GM21528 (cell line): Measurements from ENCODE around the gene RBP2.

ENCODE experiments used
- ATAC-seq: cut with Tn5 transposase; IDR thresholded peaks from one replicate; pipeline ENCODE4 v1.9.1; 2021; ENCODE audit warnings: mild to moderate bottlenecking, moderate library complexity; ENCODE audit not compliant: unreplicated experiment, low FRiP score

Gene RBP2

DNA sequence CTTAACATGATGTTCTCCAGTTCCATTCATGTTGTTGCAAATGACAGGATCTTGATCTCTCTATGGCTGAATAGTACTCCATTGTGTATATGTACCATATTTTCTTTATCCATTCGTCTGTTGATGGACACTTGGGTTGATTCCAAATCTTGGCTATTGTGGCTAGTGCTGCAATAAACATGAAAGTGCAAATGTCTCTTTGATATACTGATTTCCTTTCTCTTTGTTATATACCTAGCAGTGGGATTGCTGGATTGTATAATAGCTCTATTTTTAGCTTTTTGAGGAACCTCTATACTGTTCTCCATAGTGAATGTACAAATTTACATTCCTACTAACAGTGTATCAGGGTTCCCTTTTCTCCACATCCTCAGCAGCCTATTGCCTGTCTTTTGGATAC, 5.9 kb upstream of the RBP2 start:
- no peak for ATAC-seq

DNA sequence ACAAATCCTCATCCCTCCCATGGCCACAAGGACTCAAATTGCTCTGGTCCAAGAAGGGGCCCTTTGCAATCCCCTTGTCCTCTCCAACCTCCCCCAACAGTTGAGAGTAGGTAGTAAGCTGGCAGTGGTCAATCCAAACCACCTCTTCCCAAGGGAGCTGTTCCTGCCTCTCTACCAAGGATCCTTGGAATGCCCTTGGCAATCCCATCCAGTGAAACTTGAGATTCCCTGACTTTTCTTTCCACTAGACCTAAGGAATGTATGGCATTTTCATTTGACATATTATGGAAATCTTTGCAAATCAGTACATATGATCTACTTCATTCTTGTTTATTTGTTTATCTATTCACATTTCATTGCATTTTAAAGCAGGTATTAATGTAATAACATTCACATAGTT, 4.8 kb upstream of the RBP2 start:
- ATAC-seq, result no peak

DNA sequence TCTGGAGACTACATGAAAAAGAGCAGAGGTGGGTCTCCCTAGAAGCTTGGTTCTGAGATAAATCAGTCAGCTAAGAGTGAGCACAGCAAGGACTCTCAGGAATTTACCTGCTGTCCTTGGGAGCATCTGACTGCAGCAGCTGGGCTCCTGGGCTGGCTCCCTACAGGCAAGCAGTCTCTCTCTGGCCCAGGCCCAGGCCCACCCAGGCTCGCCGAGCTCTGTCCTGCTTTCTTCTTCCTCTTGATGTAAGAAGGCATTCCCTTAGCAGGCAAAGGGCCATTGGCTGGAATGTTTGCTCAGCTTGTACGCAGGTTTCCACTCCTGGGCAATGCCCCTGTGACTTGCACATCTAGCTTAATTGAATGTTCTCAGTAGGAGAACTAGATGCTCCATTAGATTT, 4.3 kb upstream of the RBP2 start:
- no peak for ATAC-seq

DNA sequence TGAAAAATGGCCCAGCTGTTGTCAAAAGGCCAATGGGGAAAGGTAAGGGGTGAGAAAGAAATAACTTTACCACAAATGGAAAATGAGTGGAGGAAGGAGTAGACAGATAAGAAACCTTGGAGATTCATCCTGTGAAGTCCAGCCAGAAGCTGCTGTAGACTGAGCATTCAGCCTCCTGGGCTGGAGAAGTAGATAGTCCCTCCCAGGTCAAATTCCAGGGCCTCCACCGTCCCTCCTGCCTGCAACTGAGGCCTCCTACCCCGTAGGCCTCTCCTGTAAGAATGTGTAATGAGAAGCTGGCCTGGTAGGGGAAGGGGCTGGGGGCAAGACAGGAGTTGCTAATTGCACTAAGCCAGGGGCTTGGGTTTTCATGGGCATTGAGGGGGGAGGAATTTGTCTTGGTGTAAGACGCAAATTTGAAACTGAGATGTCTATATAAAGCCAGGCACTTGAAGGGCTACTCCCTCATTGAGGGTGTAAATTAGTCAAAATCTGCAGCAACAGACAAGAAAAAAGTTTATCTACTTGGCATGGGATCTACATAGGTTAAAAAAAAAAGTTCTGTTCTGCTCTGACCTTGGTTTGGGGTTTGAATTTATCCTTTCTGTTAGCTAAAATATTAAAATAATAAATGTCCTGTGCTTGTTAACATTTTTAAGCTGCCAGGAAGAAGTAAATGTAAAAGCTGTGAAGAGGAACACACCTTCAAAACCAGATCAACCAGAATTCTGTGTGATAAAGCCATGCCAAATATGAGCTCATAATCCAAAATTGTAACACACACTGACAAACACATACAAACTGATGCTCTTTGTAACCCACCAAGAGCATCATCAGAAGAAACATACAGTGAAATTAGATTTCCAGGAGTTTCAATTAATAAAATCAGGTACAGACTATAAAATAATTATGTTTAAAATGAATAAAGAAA, 1.7 kb upstream of the RBP2 start:
- no peak for ATAC-seq

DNA sequence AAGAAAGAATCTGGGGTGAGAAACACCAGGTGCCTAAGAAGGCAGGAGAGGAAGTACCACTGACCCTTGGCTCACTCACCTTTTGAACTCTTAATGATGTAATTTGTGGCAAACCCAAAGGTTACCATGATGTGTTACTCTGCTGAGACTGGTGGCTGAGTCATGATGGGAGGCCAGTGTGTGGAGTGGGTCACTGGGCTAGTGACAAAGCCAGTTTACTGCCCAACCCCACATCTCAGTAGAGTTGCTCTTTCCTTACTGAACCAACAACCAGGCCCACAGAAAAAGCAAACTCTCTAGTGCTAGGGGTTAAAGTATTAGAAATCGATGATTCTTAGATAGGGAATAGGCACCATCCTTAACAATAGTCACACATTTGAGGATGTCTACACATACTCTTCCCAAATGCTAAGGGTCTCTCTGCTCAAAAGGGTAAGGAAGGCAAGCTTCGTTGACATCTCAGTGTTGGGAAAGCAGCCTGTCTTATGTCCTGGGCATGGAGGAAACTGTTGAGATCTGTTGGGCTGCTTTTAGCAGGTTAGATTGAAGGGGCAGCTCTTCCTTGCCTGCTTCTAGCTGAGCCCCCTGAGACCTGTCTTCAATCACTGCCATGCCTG, 3.1 kb downstream of the RBP2 start:
- ATAC-seq, result no peak

DNA sequence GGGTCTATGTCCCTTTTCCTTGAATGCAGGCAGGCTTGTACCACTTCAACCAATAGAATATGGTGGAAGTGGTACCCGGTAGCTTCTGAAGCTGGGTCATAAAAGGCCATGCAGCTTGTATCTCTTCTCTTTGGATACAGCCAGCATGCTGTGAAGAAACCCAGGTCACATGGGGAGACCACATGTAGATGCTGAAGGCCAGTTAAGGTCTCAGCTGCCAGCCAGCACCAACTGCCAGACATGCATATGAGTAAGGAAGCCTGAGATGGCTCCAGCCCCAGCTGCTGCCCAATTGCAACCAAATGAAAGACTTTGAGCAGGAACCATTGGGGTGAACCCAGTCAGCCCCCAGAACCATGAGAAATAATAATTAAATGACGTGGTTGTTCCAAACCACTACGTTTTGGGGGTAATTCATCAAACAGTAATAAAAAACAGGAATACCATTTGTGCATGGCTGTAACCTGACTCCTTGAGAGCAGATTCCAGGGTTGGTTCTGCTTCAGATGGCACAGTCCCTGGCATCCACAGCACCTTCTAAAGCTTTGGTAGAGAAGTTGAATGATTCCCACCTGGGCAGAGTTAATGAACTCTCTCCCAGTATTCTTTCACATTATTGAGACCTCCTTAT, 3.8 kb downstream of the RBP2 start:
- ATAC-seq, result no peak

DNA sequence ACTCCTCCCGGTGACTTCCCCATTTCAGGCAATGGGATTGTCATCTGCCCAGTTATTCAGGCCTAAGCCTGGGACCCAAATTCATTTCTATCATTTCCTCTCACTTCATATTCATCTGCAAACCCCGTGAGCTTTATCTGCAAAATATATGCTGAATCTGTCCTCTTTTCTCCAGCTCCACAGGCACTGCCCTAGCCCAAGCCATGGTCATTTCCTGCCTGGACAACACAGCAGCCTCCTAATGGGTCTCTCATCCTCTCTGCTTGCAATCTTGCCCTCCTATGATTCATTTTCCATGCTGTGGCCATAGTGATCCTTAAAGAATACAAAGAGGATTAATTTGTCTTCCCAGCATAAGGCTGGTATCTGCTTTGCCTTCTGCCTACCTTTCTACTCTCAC, 6.1 kb downstream of the RBP2 start:
- no peak for ATAC-seq

DNA sequence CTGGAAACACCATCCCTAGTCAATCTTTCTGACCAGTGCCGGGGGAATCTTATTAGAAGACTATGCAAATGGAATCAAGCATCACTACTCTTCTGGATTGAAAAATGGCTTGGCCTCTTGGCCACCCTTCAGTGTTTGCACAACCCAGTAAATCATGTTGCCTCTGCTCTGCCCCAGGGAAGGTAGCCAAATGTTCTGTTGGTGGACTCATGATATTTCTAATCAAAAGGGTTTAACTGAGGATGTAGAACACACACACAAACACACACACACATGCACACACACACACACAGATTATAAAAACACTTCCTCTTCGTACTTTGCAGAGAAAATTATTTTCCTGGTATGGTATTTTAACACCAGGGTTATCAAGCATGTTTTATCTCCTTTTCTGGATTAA, 7.9 kb downstream of the RBP2 start:
- no peak for ATAC-seq

DNA sequence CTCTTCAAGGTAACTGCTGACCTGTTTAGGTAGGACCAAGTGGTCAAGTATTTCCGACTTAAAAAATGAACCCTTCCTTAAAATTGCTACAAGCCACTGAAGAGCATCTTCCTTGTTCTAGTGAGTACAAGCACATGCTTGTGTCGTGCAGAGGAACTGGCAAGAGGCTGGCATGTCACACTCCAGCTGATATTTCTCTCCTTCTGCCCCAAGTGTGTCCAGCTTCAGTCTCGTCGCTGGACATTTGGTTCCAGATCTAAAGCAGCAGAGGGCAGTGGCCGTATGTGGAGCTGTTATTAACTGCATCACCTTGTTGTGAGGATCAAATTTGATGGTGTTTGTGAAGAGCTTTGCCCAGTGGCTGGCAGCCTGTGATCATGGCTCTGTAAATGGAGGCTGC, 10.0 kb downstream of the RBP2 start:
- no peak for ATAC-seq

DNA sequence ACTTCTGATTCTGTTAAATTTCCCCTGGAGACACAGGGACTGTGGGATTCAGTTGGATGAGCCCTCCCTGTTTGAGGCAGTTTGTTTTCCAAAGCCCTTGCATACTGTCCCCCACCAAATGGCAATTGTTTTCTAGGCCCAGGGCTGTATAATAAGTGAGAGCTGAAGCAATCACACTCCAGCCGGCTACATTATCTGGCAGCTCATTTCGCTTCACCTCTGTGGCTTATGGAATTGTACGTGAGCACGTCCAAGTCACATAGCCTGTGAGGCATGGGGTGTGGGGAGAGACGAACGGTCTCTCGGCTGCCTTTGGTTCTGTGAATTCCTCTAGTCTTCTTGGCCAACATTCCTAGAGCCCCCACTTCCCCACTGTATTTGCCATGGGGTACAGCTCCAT, 10.7 kb downstream of the RBP2 start:
- no peak for ATAC-seq

DNA sequence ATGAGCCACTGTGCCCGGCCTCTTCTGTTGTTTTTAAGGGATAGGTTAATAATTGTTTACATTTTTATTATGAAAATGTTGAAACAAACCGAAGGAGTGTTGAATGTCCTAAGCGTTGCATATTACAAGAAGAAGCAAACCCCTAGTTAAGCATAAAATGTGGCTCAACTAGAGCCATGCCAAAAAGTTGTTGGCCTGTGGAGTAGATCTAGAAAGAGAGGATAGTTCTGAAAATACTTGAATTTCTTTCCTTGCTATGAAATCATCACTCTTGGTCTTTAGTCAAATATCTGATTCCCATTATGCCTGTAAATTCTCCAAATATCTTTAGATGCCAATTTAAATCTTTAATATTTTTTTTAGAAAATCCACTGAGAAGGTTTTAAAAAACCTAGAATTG, 12.8 kb downstream of the RBP2 start:
- ATAC-seq, result no peak

DNA sequence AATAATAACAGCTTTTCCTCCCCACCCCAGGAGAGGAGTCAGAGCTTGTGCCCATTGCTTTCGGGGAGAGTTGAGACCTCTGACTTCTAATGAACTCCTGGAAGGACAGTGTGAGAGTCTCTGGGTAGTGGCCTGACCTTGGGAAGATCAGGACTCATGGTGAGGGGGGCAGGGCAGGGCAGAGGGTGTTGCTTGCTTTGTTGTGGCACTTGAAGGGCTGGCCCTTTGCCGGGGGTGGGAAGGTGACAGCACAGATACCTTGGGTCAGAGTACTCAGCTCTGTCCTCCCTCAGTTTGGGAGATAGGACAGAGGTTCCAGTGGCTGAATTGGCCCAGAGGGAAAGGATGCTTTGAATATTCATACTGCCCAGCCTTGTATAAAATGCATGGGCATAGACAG, 15.8 kb downstream of the RBP2 start:
- no peak for ATAC-seq

DNA sequence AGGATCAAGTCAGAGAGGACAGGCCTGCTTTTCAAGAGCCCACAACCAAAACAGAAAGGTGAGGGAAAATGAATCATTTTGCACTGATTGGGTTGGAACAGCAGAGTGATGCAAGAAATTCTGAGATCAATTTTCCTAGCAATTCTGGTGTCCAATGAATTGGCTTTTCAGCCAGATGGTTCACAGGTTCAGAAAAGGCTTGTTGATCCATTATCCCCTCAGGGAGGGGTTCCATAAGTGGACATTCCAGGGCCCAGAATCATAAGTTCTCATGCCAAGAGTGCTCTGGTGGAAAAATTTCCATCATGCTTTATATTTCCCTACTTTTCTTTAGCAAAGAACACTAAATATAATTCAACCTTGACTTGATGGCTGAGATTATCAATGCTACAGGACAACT, 16.2 kb downstream of the RBP2 start:
- no peak for ATAC-seq

DNA sequence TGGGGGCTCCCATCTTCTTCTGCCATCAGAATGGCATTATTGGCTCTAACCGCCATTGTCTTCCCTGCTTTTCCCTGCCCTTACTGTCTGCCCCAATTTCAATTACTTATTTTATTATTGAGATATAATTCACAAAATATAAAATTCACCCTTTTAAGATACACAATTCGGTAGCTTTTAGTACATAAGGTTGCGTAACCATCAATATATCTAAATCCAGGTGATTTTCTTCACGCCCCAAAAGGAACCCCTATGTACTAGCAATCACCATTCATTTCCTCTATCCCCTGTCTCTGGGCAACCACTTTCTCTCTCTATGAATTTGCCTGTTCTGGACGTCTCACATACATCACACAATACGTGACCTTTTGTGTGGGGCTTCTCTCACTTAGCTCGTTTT, 18.0 kb downstream of the RBP2 start:
- no peak for ATAC-seq

DNA sequence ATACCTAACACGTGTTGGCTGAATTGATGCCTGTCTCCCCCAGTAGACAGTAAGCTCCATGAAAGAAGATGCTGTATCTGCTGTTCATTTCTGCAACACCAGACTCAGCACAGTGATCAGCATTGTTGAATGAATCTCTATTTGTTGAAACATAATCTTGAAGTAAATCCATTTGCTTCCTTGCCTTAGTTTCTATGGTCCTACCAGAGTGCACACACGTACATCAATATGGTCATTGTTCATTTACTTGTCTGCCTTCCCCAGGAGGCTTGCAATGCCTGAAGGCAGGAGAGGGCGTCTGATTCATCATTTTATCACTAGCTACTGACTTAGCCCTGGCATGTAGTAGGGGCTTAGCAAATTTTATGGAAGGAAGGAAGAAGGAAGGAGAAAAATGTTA, 19.2 kb downstream of the RBP2 start:
- ATAC-seq, result no peak

DNA sequence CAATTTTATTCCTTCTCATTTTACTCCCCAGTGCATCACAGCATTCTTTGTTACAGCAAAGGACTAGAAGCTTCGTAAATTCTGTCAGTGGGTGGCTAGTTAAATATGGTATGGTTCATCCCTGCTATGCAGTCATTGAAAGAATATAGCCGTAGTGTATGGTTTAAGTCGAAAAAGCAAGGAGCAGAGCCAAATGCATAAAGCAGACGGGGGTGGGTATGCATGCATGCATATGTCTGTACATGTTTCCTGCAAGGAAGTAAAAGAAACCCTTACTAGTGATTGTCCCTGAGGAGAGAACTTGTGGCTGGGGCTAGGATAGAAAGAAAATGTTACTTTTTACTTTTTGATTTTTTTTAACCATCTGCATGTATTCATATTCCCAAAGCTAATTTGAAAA, 19.9 kb downstream of the RBP2 start:
- ATAC-seq, result no peak

DNA sequence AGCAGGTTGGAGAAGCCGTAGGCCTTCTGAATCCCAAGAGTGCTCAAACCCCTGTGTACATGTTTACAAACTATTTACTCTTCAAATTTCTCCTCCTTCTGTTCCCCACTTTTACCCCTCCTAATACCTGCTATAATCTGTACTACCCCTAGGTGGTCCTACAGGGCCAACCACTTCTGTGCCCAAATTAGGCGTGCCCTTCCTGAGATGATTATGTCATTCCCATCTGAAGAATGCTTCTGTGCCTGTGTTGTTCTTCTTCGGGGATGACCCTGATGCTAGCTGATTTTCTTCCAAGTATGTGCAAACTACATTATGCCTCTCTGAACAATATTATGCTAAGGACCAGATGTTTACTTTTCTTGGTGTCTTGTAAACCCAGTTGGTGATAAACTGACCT, 20.5 kb downstream of the RBP2 start:
- ATAC-seq, result no peak

DNA sequence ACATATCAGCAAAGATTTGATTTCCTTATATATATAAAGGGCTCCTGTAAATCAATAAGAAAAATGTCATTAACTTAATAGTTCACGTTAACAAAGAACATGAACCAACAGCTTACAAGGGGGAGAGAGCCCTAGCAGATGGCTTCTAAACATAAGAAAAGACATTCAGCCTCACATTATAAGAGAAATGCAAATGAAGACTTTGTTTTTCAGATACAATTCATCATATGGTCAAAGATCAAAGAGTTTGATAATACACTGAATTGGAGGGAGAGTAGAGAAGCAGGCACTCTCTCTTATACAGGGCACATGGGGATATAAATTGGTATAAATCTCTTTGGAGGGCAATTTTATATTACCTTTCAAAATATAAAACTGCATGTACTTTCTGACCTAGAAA, 21.1 kb downstream of the RBP2 start:
- ATAC-seq, result no peak

DNA sequence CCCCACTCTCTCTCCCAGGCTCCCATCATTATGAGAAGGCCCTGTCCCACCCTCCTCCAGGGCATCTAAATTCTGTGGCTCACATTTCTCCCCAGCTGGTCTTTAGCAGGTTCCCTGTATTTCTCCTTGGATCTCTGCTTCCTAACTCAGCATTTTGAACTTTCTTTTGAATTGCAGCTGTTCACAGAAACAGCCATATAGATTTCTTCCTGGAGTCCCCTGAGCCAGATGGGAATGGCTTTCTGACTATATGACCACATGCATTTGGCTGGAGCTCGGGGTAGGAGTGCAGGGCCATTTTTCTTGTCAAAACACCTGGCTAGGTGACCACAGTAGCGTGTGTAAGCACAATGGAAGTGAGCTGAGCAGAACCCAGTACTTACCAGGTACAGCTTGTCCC, 22.0 kb downstream of the RBP2 start:
- no peak for ATAC-seq

DNA sequence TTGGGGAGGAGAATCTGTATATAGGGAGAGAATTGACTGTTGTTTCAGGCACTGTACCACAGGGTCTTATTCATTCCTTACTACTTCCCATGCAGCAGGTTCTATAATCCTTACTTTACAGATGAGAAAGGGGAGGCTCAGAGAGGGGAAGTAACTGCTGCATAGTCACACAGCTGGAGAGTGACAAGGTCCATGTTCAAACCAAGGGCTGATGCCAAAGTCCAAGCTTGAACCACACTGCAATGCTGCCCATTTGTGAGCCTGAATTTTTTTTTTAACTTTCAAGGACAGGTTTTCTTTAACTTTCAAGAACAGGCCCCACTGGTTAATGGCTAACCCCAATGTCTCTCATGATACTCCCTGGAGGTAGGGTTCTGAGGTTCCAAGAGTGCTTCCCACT, 26.2 kb downstream of the RBP2 start:
- no peak for ATAC-seq

DNA sequence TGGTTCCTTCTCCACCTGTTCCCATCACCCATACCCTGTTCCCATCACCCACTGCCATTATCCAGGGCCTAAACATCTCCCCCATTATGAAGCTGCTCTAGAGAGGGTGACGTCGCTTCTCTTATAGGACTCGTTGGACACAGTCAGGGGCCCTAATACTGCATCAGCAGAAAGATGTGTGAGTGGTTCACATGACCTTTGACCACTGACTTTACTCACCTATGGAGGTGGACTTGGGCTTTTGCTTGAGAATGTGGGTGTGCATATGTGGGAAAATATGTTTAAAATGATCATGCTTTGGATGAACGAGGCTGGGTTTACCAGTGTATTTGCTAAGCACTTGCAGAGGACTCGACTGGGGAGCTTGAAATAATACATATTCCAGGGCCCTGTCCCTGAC, 26.8 kb downstream of the RBP2 start:
- ATAC-seq, result no peak

DNA sequence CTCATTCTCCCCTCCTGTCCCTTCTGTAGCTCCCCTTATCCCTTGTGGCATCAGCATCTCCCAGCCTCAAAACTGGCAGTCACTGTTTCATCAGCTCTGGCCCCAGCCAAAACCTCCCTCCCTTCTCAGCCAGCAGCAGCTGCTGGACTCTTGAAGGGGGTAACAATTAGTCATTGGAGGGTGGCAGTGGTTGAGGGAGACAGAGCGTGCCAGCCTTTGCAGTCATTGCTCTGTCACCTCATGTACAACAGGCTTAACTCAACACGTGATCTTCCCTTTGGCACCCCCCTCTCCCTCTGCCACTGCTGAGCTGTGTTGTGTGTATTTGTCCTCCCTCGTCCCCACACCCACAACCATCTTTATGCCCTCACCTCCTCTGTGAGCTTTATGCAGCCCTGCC, 28.2 kb downstream of the RBP2 start:
- no peak for ATAC-seq
